HG03103 (cell line): ENCODE measurements around the gene CAP2.

Source experiments
- ATAC-seq: cut with Tn5 transposase; IDR thresholded peaks from one replicate; pipeline ENCODE4 v1.9.1; 2021; ENCODE audit warnings: low read depth; ENCODE audit not compliant: unreplicated experiment

CAP2 gene

DNA sequence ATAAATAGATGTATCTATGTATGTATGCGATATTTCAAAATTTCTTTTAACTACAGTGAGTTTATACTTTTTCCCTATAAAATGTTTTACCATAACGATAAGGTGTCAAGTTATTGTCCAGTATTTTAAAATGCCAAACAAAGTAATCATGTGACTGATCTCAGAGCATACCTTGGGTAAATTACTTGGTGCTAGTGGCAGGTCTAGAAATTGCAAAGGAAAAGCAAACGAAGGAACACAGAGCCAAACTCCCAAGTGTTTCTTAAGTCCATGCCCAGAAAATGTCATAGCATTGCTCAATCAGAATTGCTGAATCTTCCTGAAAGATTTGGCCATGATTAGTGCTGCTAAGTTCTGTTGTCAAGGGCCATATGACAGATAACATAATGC, 77.5 kb downstream of the CAP2 start:
- ATAC-seq, result no peak

- ATAC-seq, result no peak
Observed at GRCh38 chr6:17472653-17473183, 79.3 kb downstream of the CAP2 start.

DNA sequence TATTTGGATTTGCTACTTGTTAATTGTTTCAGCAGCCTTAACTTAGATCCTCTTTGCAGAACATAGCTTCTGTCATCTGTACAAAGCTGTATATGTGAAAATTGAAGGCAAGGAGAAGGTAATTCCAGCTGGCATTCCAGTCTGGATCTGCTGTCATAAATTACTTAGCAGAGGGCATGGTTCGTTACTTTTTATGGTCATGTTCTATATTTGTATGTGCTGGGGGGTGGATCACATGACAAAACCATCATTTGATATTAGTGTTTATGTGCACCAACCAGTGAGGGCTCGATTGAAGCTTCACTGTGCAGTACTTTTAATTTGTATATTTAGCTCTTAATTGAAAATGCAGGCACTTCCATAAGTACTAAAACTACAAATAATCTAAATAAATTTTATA, 80.2 kb downstream of the CAP2 start:
- no peak for ATAC-seq

GRCh38 chr6:17474289-17474688, 80.9 kb downstream of the CAP2 start:
- ATAC-seq, result no peak

DNA sequence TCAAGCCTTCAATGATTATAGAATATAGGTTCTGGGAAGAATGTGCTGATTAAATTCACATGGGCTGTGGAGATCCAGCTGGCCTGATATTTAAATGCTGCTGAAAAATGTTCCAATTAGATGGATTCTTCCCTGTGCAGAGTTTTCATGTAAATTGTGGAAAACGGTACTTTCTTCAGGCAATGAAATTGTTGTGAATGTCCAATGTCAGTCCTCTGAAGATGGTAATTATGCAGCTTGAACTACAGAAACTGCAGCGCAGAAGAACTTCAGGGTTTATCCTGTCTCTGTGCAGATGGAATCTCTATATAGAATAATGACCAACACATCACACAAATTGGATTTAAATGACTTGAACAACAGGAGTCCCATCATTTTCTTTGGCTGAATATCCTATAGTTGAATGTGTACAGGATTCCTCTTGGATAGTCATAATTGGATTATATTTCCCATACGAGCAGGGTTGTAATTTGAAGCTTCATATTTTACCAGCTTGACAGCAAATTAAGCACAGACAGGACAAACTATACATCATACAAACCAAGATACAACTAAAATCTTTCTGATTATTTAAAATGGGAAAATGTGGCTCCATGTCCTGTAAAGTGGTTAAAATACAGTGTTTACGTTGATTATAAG, 82.3 kb downstream of the CAP2 start:
- no peak for ATAC-seq

DNA sequence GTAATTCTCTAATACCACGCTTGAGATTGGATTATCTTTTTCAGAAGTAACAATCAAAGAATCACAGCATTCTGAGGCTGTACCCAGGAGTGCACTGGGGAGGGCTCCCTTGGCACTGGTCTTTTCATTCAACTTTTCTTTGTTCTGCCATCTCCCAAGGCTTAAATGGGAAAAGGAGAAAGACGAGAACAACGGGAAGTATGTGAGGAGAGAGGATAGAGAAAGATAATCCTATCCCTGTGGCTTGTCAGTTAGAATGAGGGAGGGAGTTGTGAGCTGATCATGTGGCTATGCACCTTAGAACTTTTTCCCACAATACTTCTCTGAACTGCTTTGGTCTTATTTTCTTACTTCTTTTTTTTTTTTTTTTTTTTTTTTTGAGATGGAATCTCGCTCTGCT, 83.1 kb downstream of the CAP2 start:
- ATAC-seq, result no peak

DNA sequence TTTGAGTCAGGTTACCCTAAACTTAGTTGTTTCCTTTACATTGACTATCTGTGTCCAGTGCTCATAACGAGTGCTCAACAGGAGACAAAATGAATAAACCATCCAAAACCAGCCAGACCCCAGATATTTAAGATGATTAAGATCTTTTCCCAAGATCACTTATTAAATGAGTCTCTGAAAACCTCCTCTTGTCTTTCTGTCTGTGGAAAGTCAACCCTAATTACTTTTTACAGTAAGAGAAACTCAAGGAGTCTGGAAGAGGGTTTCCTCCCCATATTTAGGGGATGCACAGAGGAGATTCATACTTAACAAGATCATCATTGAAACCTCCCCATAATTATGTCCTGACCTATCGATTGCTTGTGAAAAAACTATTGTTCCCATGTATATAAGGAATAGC, 84.0 kb downstream of the CAP2 start:
- ATAC-seq, result no peak

- no peak for ATAC-seq
Observed at GRCh38 chr6:17478223-17478907, 85.0 kb downstream of the CAP2 start.

DNA sequence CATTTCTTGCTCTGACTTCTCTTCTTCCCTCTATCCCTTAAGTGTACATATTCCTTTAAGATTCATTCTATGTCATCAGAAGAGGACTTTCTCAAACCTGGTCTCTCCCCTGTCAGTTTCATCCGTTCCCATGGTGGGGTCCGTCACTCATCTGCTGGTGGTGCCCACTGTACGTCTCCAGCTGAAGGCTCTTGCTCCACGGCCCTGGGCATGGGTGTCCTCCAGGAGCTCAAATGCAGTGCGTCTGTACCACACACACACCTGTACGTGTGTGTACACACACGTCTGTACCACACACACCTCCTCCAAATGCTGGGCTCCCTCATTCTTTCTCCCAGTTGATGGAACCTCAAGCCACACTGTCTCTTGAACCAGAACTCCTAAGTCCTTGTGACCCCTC, 85.6 kb downstream of the CAP2 start:
- ATAC-seq, result no peak

DNA sequence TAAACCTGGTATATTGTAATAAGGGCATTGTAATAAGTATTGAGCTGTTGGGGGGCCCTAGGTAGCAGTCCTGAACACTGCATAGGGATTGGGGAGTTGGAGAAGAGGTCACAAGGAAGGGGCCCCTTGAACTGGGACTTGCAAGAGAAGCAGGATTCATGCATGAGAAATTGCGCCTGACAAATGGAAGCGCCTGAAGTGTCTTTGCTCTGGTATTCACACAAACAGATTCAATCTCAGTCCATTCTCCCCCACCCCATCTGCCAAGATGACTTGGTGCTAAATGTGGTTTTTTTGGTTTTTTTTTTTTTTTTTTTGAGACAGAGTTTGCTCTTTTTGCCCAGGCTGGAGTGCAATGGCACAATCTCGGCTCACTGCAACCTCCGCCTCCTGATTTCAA, 87.1 kb downstream of the CAP2 start:
- no peak for ATAC-seq

DNA sequence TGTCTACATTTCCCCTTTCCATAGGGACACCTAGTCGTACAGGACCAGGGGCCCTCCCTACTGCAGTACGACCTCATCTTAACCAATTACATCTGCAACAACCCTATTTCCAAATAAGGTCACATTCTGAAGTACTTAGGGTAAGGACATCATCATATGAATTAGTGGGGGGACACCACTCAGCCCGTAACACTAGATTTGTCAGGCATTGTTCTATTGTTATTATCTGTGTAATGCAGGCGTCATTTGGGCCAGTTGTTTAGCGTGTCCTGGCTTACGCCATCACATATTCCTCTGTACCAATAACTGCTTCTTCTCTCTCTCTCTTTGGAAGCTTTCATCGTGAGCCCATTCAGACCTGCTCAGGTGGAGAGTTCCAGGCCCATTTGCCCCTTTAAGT, 89.3 kb downstream of the CAP2 start:
- ATAC-seq, result no peak

DNA sequence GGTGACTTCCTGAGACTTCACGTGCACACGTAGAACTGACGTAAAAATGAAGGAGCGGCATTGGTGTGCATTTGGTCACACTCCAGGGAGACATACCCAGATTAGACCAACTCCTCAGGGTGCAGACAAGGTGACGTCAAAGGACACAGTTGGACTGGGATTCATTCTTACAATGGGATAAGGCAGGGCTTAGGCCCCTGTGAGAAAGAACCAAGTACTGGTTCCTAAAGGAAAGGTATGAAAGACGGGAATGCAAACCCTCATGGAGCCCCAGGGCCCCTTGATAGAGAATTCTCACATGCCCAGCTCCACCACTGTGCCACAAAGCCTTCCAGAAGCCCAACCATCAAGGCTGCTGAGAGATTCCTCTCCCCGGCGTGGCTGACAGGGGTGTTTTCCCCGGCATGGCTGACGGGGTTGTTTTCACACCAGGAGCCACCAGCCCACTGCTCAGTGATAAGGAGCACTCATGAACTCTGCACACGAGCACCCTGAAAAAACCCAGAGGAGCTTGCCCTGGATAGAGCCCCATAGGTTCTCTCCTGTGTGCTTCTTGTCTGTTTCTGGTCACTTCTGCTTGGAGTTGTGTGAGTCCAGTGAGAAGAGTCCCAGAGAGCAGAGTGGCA, 90.1 kb downstream of the CAP2 start:
- no peak for ATAC-seq

DNA sequence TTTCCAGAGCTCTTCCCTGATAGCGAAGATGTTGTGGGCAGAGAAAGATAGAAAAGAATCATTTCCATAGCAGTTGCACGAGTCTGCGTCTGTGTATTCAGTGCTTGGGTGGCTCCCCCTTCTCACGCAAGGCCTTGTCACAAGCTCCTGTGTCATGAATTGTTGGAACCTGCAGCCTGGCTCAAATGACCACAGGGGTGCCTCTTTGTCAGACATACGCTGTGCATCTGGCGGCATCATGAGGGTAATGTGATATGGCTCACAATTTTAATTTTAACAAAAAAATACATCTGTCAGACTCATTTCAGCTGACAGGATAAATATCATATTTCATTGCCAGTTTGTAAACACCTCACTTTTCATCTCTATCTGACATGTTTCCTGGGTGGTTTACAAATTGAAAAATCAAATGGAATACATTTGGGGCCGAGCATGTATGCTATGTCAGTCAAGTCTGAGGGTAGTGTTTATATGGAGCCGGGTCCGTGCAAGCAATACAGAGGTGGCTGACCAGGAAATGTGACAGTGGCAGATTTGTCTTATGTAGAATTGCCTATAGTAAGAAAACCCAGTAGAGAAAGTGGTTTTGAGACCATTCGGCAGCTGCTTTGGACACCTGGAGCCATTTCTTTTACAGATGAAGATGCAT, 90.9 kb downstream of the CAP2 start:
- ATAC-seq, result no peak

GRCh38 chr6:17485181-17485580, 91.8 kb downstream of the CAP2 start:
- no peak for ATAC-seq

DNA sequence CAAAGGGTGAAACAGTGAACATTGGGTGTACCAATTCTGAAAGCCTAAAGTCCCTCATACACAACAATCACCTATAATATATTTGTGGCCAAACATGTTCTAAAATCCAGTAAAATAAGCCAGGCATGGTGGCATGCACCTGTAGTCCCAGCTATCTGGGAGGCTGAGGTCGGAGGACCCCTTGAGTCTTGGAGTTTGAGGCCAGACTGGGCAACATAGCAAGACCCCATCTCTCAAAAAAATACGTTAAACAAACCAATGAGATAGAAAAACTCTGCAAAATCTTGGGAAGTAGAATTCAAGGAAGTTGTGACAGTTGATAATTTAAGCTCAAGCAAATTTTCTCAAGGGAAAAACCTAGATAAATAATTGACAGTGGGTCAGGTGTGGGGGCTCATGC, 92.6 kb downstream of the CAP2 start:
- ATAC-seq, result no peak

DNA sequence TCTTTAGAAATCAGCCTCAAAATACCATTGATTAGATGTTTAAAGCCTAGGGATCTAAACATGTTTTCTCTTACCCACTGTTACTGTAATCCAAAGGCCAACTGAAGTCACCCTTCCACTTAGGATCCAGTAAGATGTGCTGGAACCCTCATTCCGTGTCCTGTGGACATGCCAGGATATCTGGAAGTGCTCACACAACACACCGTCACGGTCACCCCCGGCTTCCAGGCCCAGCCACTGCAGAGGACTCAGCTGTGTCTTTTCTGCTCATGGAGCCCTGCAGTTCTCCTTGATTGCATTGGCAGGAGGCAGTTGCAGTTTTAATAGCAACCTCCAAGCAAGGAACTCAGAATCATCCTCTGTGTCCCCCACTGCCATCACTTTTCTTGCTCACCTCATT, 93.3 kb downstream of the CAP2 start:
- ATAC-seq, result no peak

DNA sequence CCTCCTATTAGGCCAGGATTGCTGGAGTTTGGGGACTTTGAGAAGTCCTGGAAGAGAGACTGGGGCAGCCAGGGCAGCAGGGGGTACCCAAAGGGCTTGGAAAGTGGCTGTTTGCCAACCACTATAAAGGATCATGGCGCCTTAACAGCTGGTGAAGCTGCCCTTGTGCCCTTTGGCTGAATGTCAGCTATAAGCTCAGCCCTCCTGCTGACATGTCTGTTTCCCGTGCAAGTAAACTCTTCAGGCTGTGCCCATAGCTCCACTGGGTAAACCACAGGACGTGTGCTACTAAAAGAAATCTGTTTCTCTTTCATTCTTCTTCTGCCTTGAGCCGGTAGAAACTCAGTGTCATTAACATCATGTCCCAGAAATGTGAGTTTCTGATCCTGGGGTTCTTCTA, 97.3 kb downstream of the CAP2 start:
- no peak for ATAC-seq

DNA sequence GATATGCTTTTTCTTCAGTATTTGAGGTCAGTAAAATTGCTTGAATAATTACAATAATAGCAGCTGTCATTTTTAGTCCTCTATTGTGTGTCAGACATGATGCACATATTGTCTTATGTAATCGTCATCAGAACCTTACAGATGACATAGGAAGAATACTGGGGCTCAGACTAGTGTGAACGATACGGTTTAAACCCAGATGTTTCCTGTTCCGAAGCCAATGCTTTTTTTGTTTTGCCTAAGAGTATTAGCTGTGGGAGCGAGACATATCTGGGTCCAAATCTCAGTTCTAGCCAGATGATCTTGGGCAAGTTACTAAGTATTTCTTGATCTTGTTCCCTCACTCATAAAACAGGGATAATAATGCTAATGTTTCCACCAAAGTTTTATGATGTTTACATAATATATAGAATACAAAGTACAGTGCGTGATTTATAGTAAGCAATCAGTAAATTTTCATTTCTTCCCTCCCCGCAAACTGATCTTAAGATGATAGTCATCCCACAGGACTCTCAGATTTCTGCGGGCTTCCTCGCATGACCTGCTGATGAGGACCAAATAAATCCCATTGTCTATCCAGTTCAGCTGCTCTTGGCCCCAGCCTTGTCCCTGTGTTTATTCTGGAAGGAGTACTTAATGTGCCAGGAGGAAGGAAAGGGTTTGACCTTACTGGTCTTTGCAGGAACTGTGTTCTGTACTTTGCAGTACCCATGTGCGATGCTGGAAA, 98.2 kb downstream of the CAP2 start:
- no peak for ATAC-seq

DNA sequence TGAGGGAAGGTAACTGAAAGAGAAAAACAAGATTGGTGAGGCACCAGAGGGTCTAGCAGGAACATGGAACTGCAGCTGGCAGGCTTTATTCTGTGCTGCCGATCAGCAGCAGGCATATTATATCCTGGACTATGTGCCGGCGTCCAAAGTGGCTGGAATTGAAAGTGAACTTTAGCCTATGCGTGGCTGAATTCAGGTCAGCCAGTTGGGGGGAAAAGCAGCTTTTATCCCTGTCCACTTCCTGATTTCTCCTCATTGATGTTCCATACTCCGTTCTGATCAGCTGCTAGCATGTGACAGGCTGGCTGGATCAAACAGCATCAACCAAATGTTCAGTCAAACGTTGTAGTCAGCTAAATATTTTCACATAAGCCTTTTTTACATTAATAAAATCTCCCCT, 99.0 kb downstream of the CAP2 start:
- ATAC-seq, result no peak

GRCh38 chr6:17493286-17493685, 99.9 kb downstream of the CAP2 start:
- ATAC-seq, result no peak

- ATAC-seq, result no peak
Observed at GRCh38 chr6:17494177-17494576, 100.8 kb downstream of the CAP2 start.
